Lung (tissue), 13 donors: Measurements from ENCODE around the gene OGFR. TPM values are rescaled to one million over a fixed set of nuclear protein-coding genes. Genes with fewer than 3 reads are reported as not detected.

Experiments
- ATAC-seq: fragments of 200-7000 bp; cut with Tn5 transposase; one replicate; pipeline ENCODE4 v1.9.1; 2020; ENCODE audit warnings: moderate number of reproducible peaks; ENCODE audit not compliant: insufficient read depth, low FRiP score
- DNase-seq, 3 donors: peaks; one replicate each; pipeline ENCODE4 v3.0.0-alpha.2; 2013 to 2017
- H3K27ac ChIP-seq, 2 donors: one replicate each; pipeline ENCODE4 v1.5.1; 2013; ENCODE audit warnings: mild to moderate bottlenecking in 2 of 2, moderate library complexity in 2 of 2, control low read depth in 1 of 2, inconsistent platforms in 1 of 2, low read depth in 1 of 2, low read length in 1 of 2
- H3K27me3 ChIP-seq, 3 donors: one replicate each; pipeline ENCODE4 v1.5.1; 2013; ENCODE audit warnings: low read length in 2 of 3; ENCODE audit not compliant: control insufficient read depth in 3 of 3, insufficient read depth in 3 of 3
- H3K36me3 ChIP-seq, 4 donors: one replicate each; pipeline ENCODE4 v1.5.1; 2013; ENCODE audit warnings: low read length in 4 of 4, mild to moderate bottlenecking in 1 of 4, moderate library complexity in 1 of 4; ENCODE audit not compliant: control insufficient read depth in 4 of 4, insufficient read depth in 4 of 4
- H3K4me1 ChIP-seq, 5 donors: one replicate each; pipeline ENCODE4 v1.5.1; 2013; ENCODE audit warnings: low read length in 5 of 5, mild to moderate bottlenecking in 2 of 5, moderate library complexity in 1 of 5; ENCODE audit not compliant: control insufficient read depth in 5 of 5, insufficient read depth in 5 of 5
- H3K4me3 ChIP-seq: one replicate; pipeline ENCODE4 v1.5.1; 2013; ENCODE audit warnings: mild to moderate bottlenecking, control low read depth, moderate library complexity
- H3K9ac ChIP-seq, 2 donors: one replicate each; pipeline ENCODE4 v1.5.1; 2013; ENCODE audit warnings: low read length in 2 of 2, control low read depth in 1 of 2; ENCODE audit not compliant: insufficient read depth in 1 of 2
- H3K9me3 ChIP-seq, 4 donors: one replicate each; pipeline ENCODE4 v1.5.1; 2013; ENCODE audit warnings: low read length in 3 of 4, mild to moderate bottlenecking in 1 of 4, moderate library complexity in 1 of 4; ENCODE audit not compliant: control insufficient read depth in 4 of 4, insufficient read depth in 3 of 4
- CTCF ChIP-seq: IDR thresholded peaks from 2 replicates; pipeline ENCODE4 v1.5.1; 2012; ENCODE audit warnings: mild to moderate bottlenecking; ENCODE audit errors: control extremely low read depth, extremely low read depth
- WGBS, 2 donors: extraction: QIAGEN DNeasy Blood & Tissue Kit; methylation state at CpG; one replicate each; pipeline ENCODE4 v1.1.7; 2013; 5-methylcytosine and 5-hydroxymethylcytosine counted together
- polyA plus RNA-seq, 2 donors: library from polyadenylated mRNA; stranded (reverse); fragments of 200-250 nt; gene quantifications; one replicate each; pipeline ENCODE4 v1.2.1, GENCODE V29; 2013
- small RNA-seq: library from RNA; depleted of rRNA; stranded (forward); fragments of <200 nt; gene quantifications from one replicate; pipeline ENCODE3, GENCODE V24; 2014; ENCODE audit warnings: low replicate concordance
- total RNA-seq, 2 donors: library from RNA; depleted of rRNA in 1 of 2; stranded (reverse); fragments of >200 nt in 1 of 2; gene quantifications; one replicate each; pipeline ENCODE4 v1.2.1, GENCODE V29; 2014 to 2021
- donor health status: control.
- donor health status: control.
- donor health status: Bipolar disorder and iron deficiency.
- donor health status: healthy.
- donor health status: DM: yes; HTN: yes; CAD: no.

Gene OGFR
- total and polyA plus RNA-seq, 4 donors: 38.0 to 73.1 (median 63.9) TPM

GRCh38 chr20:62860924-62861691, 56.5 kb downstream of the OGFR start:
- no peaks in the 10 kb centered on the region for H3K27me3 ChIP-seq
- peak overlapping the region in 1 of 2 donors; percentile 56 for H3K27ac ChIP-seq
- TF ChIP-seq CTCF: no peak
- peaks cover 0 to 9% (median 5%) of the 10 kb centered on the region in 4 donors for H3K36me3 ChIP-seq
- H3K4me1 ChIP-seq: peaks cover 0 to 11% (median 6%) of the 10 kb centered on the region in 5 donors
- H3K4me3 ChIP-seq: peak overlapping the region; percentile 71
- DNase-seq: peak in 2 of 3 donors; percentile 34 to 40
- ATAC-seq: no peak
- WGBS, 2 donors: 1% methylated on average over 70 to 129 of the region's 129 CpGs
- H3K9ac ChIP-seq: no peak overlapping the region
- peaks cover 0 to 2% (median 0%) of the 10 kb centered on the region in 4 donors for H3K9me3 ChIP-seq

DNA sequence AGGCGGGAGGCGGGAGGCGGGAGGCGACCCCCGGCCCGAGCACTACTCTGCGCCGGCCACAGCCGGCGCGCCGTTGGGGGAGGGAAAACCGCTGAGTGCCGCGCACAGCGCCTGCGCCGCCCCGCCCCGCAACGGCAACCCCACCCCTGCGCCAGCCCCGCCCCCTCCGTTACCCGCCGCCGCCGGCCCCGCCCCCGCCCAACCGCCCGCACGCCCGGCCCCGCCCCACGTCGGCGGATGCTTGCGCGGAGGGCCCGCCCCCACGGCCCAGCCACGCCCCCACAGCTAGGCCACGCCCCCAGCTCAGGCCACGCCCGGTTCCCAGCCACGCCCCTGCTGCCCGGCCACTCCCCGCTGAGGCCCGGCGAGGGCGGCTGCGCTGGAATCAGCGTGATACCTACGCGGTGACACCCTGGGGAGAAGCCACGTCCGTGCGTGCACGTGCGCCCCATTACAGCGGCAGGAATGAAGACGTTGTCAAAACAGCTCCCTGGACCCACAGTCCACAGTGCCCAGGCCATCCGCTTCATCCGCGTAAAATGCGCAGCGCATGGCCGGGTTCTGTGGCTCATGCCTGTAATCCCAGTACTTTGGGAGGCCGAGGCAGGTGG, 57.2 kb downstream of the OGFR start, which contains the start of gene TCFL5:
Gene TCFL5, minus strand, starts transcription at position 97 of the 611 bp plus-strand sequence. CDS start 152 bp downstream, outside the sequence.
- Histone ChIP-seq H3K4me1 (peaks cover 0 to 11% (median 6%) of the 10 kb centered on the region in 5 donors), H3K27ac (peak within 1 kb of the TSS in 1 of 2 donors; percentile 56), H3K9ac (no peak within 1 kb of the TSS), H3K36me3 (peaks cover 0 to 6% (median 4%) of the 10 kb centered on the region in 4 donors), H3K9me3 (peaks cover 0 to 1% (median 0%) of the 10 kb centered on the region in 4 donors), H3K4me3 (peak within 1 kb of the TSS; percentile 71), H3K27me3 (no peaks in the 10 kb centered on the region)
- 9 to 21% methylated on average over 35 to 70 of the region's 70 CpGs for WGBS, 2 donors
- DNase-seq (peak; percentile 83 to 93 (median 85)), ATAC-seq (peak; percentile 99)
- TF ChIP-seq CTCF: no peak

Small RNA genes within 50 kb of the gene (small RNA-seq; reads per million reads assigned to genes)
- gene DPH3P1: not detected

Other genes starting within 250 kb of the OGFR start
- 10 to 100 TPM in 1 of 2 donors, 1 to 10 TPM in 1; 4.7 to 49.6 TPM for gene SLCO4A1, start 162.3 kb upstream of the OGFR start, total RNA-seq
- gene SLCO4A1, start 162.3 kb upstream of the OGFR start, polyA plus RNA-seq: 100 to 1,000 TPM in 1 of 2 donors, 10 to 100 TPM in 1; 35.3 to 152 TPM
- gene NTSR1, start 96.0 kb upstream of the OGFR start, total RNA-seq: 1 to 10 TPM in 1 of 2 donors, under 1 TPM in 1; 0.46 to 1.1 TPM
- gene NTSR1, start 96.0 kb upstream of the OGFR start, polyA plus RNA-seq: 1 to 10 TPM in 1 of 2 donors, under 1 TPM in 1; 0.02 to 3.7 TPM
- 10 to 100 TPM in 1 of 2 donors, 1 to 10 TPM in 1; 7.5 to 12.5 TPM for gene MRGBP, start 8.4 kb upstream of the OGFR start, total RNA-seq
- gene MRGBP, start 8.4 kb upstream of the OGFR start, polyA plus RNA-seq: 10 to 100 TPM in 1 of 2 donors, 1 to 10 TPM in 1; 7.4 to 10.3 TPM
- 10 to 100 TPM in 1 of 2 donors, under 1 TPM in 1; 0.55 to 26.1 TPM for gene COL9A3, start 12.2 kb downstream of the OGFR start, total RNA-seq
- 1 to 10 TPM; 3.7 to 4.2 TPM for gene COL9A3, start 12.2 kb downstream of the OGFR start, polyA plus RNA-seq
- 1 to 10 TPM; 8.2 to 8.6 TPM for gene TCFL5, start 57.0 kb downstream of the OGFR start, total RNA-seq
- 1 to 10 TPM; 3.8 to 3.9 TPM for gene TCFL5, start 57.0 kb downstream of the OGFR start, polyA plus RNA-seq
- gene DIDO1, start 121.7 kb downstream of the OGFR start, total RNA-seq: 10 to 100 TPM; 50.4 to 71.2 TPM
- 10 to 100 TPM; 19.6 to 21.2 TPM for gene DIDO1, start 121.7 kb downstream of the OGFR start, polyA plus RNA-seq
- 10 to 100 TPM; 31.2 to 35.4 TPM for gene GID8, start 133.3 kb downstream of the OGFR start, total RNA-seq
- 10 to 100 TPM; 11.0 to 16.2 TPM for gene GID8, start 133.3 kb downstream of the OGFR start, polyA plus RNA-seq
- 10 to 100 TPM in 1 of 2 donors, 1 to 10 TPM in 1; 2.4 to 17.3 TPM for gene SLC17A9, start 147.9 kb downstream of the OGFR start, total RNA-seq
- gene SLC17A9, start 147.9 kb downstream of the OGFR start, polyA plus RNA-seq: 1 to 10 TPM; 9.2 to 9.9 TPM
- gene BHLHE23, start 202.1 kb downstream of the OGFR start, total RNA-seq: not detected
- not detected for gene BHLHE23, start 202.1 kb downstream of the OGFR start, polyA plus RNA-seq